ENCODE measurements around the gene PACS2. TPM values are rescaled to one million over a fixed set of nuclear protein-coding genes. Genes with fewer than 3 reads are reported as not detected.
"Not testable (repeated sequence)": the region's sequence is repeated elsewhere in the genome, so short reads cannot be mapped to it uniquely, and the experiment has no call there.

The PACS2 gene
- total RNA-seq, 2 donors from 2014 or later: 24.9 to 26.3 TPM

DNA sequence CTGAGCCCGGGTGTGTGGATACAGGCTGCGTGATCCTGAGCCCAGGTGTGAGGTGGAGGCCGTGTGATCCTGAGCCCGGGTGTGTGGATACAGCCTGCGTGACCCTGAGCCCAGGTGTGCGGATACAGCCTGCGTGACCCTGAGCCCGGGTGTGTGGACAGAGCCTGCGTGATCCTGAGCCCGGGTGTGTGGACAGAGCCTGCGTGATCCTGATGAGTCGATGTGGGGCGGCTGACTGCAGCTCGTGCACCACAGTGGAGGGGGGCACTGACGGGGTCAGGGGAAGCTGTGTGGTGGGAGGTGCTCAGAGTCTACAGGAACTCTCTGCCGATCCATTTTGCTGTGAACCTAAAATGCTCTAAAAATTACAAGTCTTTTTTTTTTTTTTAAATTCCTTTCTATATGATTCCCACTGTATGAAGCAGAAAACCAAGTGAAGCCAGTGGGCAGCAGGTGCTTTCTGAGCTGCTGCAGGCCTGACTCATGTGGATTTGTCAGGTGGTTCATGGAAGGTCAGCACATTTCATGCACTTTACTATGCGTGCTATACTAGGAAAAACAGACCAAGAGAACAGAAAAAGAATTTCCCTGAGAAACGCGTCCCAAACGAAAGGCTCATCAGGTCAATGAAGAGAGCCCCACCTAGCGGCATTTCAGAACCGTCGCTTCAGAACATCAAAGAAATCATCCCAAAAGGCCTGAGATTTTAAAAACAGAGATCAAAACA is 33.0 kb upstream of the PACS2 start:
- H3K36me3 Mint-ChIP-seq: no peaks in the 10 kb centered on the region
- no peak overlapping the region for H3K4me3 Mint-ChIP-seq
- H3K27me3 Mint-ChIP-seq: no peaks in the 10 kb centered on the region
- H3K9me3 Mint-ChIP-seq: no peaks in the 10 kb centered on the region
- ATAC-seq: no peak
- H3K27ac Mint-ChIP-seq: no peak overlapping the region
- DNase-seq (ENCODE audit: low spot score): no peak
- H3K4me1 Mint-ChIP-seq (ENCODE audit: low read depth in 2 of 2): peaks cover 21 to 34% of the 10 kb centered on the region in 2 donors

DNA sequence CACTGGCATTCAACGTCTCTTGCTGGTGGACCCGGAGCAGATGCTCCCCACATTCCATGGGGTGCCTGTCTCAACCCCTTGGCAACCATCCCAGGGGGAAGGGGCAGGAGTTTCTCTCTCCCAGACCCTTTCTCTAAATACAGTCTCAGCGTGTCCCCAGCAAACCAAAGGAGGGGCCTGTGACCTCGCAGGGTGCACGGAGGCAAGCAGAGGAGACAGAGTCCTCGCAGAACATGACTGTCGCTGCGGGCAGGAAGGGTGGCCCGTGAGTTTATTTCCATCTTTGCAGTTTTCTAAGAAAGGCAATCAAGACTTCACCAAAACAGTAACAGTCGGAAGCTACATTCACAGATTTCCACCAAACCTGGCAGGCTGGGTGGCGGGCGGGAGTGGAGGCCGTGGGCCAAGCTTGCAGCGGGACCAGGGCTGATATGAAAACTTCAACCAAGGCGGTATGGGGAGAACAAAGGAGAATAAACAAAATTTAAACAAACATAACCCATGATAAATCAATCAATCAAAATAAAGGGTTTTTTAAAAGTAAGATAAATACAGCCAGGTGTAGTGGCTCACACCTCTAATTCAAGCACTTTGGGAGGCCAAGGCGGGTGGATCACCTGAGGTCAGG is 32.3 kb upstream of the PACS2 start:
- H3K9me3 Mint-ChIP-seq: no peaks in the 10 kb centered on the region
- no peaks in the 10 kb centered on the region for H3K27me3 Mint-ChIP-seq
- no peak overlapping the region for H3K4me3 Mint-ChIP-seq
- no peaks in the 10 kb centered on the region for H3K36me3 Mint-ChIP-seq
- H3K27ac Mint-ChIP-seq: no peak overlapping the region
- ATAC-seq (no peak), DNase-seq (ENCODE audit: low spot score) (no peak)
- peaks cover 21 to 34% of the 10 kb centered on the region in 2 donors for H3K4me1 Mint-ChIP-seq (ENCODE audit: low read depth in 2 of 2)

DNA sequence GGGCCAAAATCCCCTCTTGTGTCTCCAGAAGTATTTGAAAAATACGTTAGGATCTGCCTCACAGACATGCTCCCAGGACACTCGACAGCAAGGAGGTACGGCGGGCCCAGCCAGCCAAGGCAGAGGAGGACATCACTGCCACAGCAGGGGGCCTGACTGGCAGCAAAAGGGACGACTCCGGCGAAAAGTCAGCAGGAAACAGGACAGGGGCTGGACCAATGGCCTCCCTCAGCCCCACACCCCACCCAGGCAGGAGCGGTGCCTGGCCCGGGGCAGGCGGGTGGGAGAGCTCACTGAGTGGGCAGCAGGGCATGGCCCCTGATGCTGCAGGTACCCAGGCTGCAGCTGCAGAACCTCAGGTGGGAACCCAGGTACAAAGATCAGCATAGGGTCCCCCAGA is 31.5 kb upstream of the PACS2 start:
- Mint-ChIP-seq H3K27me3 (no peaks in the 10 kb centered on the region), H3K9me3 (no peaks in the 10 kb centered on the region), H3K4me3 (no peak overlapping the region), H3K27ac (no peak overlapping the region), H3K4me1 (ENCODE audit: low read depth in 2 of 2) (peaks cover 21 to 39% of the 10 kb centered on the region in 2 donors), H3K36me3 (no peaks in the 10 kb centered on the region)
- ATAC-seq (no peak), DNase-seq (ENCODE audit: low spot score) (no peak)

DNA sequence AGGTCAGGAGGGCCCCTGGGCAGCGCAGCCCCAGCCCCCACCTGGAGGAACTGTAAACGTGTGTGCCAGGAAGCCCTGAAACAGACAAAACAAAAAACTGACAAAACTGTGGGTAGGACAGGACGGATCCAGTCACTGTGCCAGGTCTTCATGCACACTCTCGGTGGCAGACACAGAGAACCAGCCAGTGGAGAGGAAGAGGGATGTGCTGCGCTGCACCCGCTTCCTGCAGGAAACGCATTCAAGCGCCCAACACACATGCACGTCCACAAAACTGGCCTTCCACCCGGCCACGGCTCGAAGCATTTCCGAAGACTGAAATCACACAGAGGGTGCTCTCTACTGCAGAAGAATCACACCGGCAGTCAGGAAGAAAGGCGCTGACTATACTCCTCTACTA is 30.6 kb upstream of the PACS2 start:
- DNase-seq (ENCODE audit: low spot score): no peak
- H3K27ac Mint-ChIP-seq: peak overlapping the region in 1 of 2 donors; percentile 19
- no peaks in the 10 kb centered on the region for H3K36me3 Mint-ChIP-seq
- ATAC-seq: peak; percentile 43 to 50
- no peak overlapping the region for H3K4me3 Mint-ChIP-seq
- peaks cover 21 to 39% of the 10 kb centered on the region in 2 donors for H3K4me1 Mint-ChIP-seq (ENCODE audit: low read depth in 2 of 2)
- no peaks in the 10 kb centered on the region for H3K9me3 Mint-ChIP-seq
- no peaks in the 10 kb centered on the region for H3K27me3 Mint-ChIP-seq

DNA sequence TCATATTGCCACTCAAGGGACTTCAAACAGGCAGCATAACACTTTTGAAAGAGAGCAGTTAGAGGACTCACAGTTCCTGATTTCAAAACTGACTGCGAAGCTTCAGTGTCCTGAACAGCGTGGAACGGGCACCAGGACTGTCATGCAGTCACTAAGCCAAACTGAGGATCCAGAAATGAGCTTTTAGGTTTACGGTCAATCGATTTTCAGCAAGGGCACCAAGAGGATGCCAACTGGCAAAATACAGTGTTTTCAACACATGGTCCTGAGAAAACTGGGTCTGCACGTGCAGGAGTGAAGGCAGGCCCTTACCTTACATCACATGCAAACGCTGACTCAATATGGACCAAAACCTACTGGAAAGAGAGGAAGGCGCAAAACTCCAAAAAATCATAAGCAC is 29.4 kb upstream of the PACS2 start:
- DNase-seq (ENCODE audit: low spot score) (no peak), ATAC-seq (no peak)
- no peaks in the 10 kb centered on the region for H3K36me3 Mint-ChIP-seq
- no peaks in the 10 kb centered on the region for H3K27me3 Mint-ChIP-seq
- peaks cover 21 to 44% of the 10 kb centered on the region in 2 donors for H3K4me1 Mint-ChIP-seq (ENCODE audit: low read depth in 2 of 2)
- H3K9me3 Mint-ChIP-seq: no peaks in the 10 kb centered on the region
- H3K27ac Mint-ChIP-seq: no peak overlapping the region
- no peak overlapping the region for H3K4me3 Mint-ChIP-seq

DNA sequence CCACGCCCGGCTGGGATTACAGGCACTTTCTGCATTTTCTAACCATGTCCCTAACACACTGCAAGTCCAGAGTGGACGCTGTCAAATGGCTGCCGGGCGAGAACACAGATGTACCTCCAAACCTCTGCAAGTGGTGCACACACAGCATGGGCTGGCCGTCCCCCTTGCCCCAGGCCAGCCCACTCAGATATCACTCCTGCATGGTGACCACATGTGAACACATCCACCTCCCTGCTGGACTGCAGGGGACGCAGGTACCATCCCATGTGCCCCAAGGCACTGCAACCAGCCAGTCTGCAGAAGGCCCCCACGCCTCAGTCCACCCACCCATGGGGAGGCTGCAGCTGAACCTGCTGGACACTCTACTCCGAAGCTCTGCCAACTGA is 27.8 kb upstream of the PACS2 start:
- DNase-seq (ENCODE audit: low spot score): no peak
- Mint-ChIP-seq H3K27ac (no peak overlapping the region), H3K4me3 (no peak overlapping the region), H3K9me3 (no peaks in the 10 kb centered on the region), H3K36me3 (no peaks in the 10 kb centered on the region), H3K27me3 (no peaks in the 10 kb centered on the region), H3K4me1 (ENCODE audit: low read depth in 2 of 2) (peaks cover 29 to 54% of the 10 kb centered on the region in 2 donors)
- ATAC-seq: no peak

DNA sequence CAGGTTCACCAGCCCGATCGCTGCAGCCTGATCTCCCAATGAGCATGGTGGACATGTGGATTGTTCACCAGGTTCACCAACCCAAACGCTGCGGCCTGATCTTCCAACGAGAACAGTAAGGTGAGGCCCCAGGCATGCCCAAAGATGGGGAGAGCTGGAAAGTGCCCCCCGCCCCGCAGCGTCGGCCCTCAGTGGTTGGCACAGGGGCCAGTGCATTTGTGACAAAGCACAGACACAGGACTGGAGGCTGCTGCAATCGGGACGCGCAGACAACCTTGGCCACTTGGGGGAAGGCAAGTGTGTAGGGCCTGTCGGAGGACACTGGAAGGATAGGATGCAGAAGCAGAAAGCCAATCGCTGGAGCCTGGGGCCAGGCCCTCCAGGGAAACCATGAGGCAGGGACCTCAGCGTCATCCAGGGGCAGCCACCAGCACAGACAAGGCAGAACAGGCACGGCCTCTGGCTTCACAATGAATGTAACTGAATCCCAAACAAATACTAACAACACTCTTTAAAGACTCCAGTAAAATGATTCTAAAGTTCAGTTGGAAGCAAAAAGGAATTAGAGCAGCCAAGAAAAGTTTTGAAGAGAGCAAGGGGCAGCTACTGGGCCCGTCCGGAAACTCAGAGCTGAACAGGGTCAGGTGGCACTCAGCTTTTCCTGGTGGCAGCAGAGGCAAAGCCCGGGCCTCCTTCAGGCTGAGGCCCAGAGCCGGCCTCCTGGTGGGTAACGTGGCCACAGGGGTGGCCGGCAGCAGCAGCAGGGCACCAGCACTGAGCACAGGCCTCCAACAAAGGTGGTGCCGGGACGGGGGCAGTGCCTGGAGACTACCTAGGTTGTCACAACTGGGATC is 27.1 kb upstream of the PACS2 start:
- H3K27ac Mint-ChIP-seq: no peak overlapping the region
- no peaks in the 10 kb centered on the region for H3K36me3 Mint-ChIP-seq
- DNase-seq (ENCODE audit: low spot score) (no peak), ATAC-seq (no peak)
- no peaks in the 10 kb centered on the region for H3K9me3 Mint-ChIP-seq
- H3K4me3 Mint-ChIP-seq: no peak overlapping the region
- H3K27me3 Mint-ChIP-seq: no peaks in the 10 kb centered on the region
- peaks cover 29 to 48% of the 10 kb centered on the region in 2 donors for H3K4me1 Mint-ChIP-seq (ENCODE audit: low read depth in 2 of 2)

DNA sequence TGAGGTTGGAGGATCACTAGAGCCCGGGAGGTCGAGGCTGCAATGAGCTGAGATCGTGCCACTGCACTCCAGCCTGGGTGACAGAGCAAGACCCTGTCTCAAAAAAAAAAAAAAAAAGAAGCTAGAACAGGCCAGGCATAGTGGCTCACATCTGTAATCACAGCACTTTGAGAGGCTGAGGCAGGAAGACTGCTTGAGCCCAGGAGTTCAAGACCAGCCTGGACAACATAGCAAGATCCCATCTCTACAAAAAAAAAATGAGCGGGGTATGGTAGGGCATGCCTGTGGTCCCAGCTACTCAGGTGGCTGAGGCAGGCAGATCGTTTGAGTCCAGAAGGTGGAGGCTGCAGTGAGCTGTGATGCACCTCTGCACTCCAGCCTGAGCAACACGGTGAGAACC is 25.6 kb upstream of the PACS2 start:
- ATAC-seq; H3K27me3 Mint-ChIP-seq; H3K27ac Mint-ChIP-seq; H3K36me3 Mint-ChIP-seq; DNase-seq (ENCODE audit: low spot score); H3K4me3 Mint-ChIP-seq; H3K9me3 Mint-ChIP-seq: not testable (repeated sequence)
- peaks cover 23 to 42% of the 10 kb centered on the region in 2 donors for H3K4me1 Mint-ChIP-seq (ENCODE audit: low read depth in 2 of 2)

DNA sequence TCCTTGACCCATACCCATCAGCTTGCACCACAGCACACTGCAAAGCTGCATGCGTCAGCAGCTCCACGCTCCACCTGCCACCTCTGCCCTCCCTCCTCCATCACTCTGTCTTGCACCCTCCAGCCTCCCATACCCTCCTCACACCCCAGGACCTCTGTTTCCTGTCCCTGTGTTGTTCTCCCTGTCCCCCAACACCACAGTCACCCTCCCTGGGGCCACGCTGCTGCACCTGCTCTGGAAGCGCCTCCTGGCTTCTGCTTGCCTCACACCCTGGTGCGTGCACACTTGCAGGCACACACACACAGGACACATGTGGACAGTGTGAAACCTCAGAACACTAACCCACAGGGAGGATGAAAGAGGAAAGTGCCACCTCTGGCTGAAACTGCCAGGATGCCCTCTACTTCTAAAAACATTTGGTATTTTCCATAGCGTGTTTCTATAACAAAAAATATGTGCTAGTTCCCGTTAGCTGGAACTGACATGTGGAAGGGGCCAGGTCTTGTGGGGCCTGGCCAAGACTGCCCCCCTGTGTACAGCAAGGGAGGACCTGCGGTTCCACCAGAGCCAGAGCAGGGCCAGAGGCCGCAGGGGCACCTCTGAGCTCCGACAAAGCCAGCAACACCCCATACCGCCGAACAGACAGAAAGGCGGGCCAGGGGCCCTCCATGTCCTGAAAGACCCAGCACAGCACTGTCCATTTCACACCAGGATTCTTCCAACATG is 23.8 kb upstream of the PACS2 start:
- no peaks in the 10 kb centered on the region for H3K36me3 Mint-ChIP-seq
- peak overlapping the region; percentile 69 to 86 for H3K27ac Mint-ChIP-seq
- H3K4me3 Mint-ChIP-seq: peak overlapping the region; percentile 62
- DNase-seq (ENCODE audit: low spot score): peak; percentile 84
- peak; percentile 82 to 93 for ATAC-seq
- no peaks in the 10 kb centered on the region for H3K27me3 Mint-ChIP-seq
- H3K9me3 Mint-ChIP-seq: no peaks in the 10 kb centered on the region
- peaks cover 19 to 37% of the 10 kb centered on the region in 2 donors for H3K4me1 Mint-ChIP-seq (ENCODE audit: low read depth in 2 of 2)

DNA sequence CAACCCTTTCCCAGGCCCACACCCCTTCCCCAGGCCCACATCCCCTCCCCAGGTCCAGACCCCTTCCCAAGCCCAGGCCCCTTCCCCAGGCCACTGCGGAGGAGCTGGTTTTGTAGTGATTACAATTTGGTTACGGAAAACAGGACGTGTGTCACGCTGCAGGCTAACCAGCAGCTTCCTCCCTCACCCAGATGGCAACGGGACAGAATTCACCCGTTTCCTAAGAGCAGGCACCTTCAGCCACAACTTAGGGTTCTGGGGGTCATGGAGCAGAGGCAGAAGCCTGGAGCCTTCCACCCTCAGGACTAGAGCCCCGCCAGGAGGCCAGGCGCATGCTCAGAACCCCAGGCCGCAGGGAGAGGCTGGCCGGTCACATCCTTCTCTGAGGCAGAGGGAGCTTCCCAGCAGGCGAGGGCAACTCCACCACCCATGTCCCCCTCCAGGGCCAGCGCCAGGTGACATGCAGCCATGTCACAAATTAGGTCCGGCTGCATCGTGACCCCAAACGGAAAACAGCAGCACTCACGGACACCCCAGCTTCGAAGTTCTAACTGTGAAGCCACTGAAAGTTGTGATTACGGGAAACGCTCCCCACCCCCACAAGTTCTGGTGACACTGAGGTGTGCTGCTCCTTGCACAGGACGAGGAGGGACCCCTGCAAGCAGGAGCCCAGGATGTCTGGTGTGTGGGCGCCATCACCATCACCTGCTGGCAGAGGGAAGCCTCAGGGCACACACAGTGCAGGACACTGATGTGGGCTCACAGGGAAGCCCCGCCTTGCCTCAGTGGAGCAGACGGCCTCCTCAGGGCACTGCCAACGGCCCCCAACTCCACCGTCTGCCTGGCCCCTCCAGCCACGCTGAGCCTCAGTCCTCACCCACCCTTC is 21.5 kb upstream of the PACS2 start:
- peaks cover 19 to 32% of the 10 kb centered on the region in 2 donors for H3K4me1 Mint-ChIP-seq (ENCODE audit: low read depth in 2 of 2)
- H3K27ac Mint-ChIP-seq: peak overlapping the region; percentile 23 to 58
- no peaks in the 10 kb centered on the region for H3K36me3 Mint-ChIP-seq
- no peak for ATAC-seq
- peak overlapping the region; percentile 47 for H3K4me3 Mint-ChIP-seq
- H3K9me3 Mint-ChIP-seq: no peaks in the 10 kb centered on the region
- no peaks in the 10 kb centered on the region for H3K27me3 Mint-ChIP-seq
- DNase-seq (ENCODE audit: low spot score): no peak

DNA sequence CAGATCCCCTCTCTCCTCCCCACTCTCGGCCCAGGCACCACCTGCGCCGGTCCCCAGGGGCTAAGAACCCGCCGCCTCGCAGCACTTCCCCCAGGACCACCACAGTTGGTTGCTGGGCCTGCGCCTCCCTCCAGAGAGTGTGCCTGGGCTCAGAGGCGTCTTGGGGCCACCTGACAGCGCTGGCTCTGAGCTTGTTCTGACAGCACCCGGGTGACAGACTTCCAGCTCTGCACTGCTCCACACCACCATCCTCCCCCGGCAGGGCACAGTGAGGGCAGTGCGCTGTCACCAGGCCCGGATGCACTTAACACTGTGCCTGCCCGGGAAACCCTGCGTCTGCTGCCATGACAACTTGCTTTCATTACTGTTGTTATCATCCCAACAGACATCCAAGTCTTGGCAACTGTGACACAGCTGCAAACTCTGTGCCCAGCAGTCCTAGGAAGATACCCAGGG is 20.4 kb upstream of the PACS2 start:
- DNase-seq (ENCODE audit: low spot score) (peak; percentile 74), ATAC-seq (peak; percentile 56 to 77)
- Mint-ChIP-seq H3K27ac (peak overlapping the region; percentile 58 to 86), H3K36me3 (no peaks in the 10 kb centered on the region), H3K27me3 (no peaks in the 10 kb centered on the region), H3K4me3 (peak overlapping the region; percentile 68), H3K9me3 (no peaks in the 10 kb centered on the region), H3K4me1 (ENCODE audit: low read depth in 2 of 2) (peaks cover 20 to 33% of the 10 kb centered on the region in 2 donors)

DNA sequence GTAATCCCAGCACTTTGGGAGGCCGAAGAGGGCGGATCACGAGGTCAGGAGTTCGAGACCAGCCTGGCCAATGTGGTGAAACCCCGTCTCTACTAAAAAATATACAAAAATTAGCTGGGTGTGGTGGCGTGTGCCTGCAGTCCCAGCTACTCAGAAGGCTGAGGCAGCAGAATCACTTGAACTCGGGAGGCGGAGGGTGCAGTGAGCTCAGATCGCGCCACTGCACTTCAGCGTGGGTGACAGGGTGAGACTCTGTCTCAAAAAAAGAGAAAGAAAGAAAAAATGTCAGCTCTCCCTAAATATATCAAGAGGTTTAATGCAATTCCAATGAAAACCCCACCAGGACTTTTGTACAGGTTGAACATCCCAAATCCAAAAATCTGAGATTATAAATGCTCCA is 17.2 kb upstream of the PACS2 start:
- not testable (repeated sequence) for H3K9me3 Mint-ChIP-seq; H3K27ac Mint-ChIP-seq; H3K27me3 Mint-ChIP-seq; DNase-seq (ENCODE audit: low spot score); H3K4me3 Mint-ChIP-seq; H3K36me3 Mint-ChIP-seq; ATAC-seq
- peaks cover 20 to 28% of the 10 kb centered on the region in 2 donors for H3K4me1 Mint-ChIP-seq (ENCODE audit: low read depth in 2 of 2)
